Colonic mucosa (tissue), 4 donors: ENCODE data around the gene CPT1A. TPM values are rescaled to one million over a fixed set of nuclear protein-coding genes. Genes with fewer than 3 reads are reported as not detected.

Experiments
- DNase-seq: peaks from one replicate; pipeline ENCODE4 v3.0.0-alpha.2; 2020
- H3K27ac ChIP-seq: fragments of 200-600 bp; one replicate; pipeline ENCODE4 v1.8.0; 2021
- H3K27me3 ChIP-seq: fragments of 200-600 bp; one replicate; pipeline ENCODE4 v1.8.0; 2021
- H3K36me3 ChIP-seq: fragments of 200-600 bp; one replicate; pipeline ENCODE4 v1.8.0; 2021
- H3K4me1 ChIP-seq: fragments of 200-600 bp; one replicate; pipeline ENCODE4 v1.8.0; 2021; ENCODE audit warnings: mild to moderate bottlenecking
- H3K4me3 ChIP-seq: fragments of 200-600 bp; one replicate; pipeline ENCODE4 v1.8.0; 2021
- H3K9ac ChIP-seq, 2 donors: one replicate each; pipeline ENCODE4 v1.7.0; 2013; ENCODE audit warnings: control low read depth in 2 of 2, low read depth in 2 of 2, low read length in 2 of 2
- H3K9me3 ChIP-seq: fragments of 200-600 bp; one replicate; pipeline ENCODE4 v1.8.0; 2021
- intact Hi-C: fragments of 100-400 bp; cut with DNase I; formaldehyde crosslinking; loops from one replicate; pipeline ENCODE4 v1.14.1; 2022
- total RNA-seq, 2 donors: library from RNA; stranded (reverse); fragmentation: NEBNext Ultra II Directional in 1 of 2; extraction: Animal tissue kit (Norgen Biotek cat#: 25700) in 1 of 2; gene quantifications; one replicate each; pipeline ENCODE4 v1.2.1, GENCODE V29; 2021
- TF ChIP-seq, protein P1 (sequence below): fragments of 200-600 bp; IDR thresholded peaks from one replicate; pipeline ENCODE4 v1.8.0; 2022; ENCODE audit warnings: antibody characterized with exemption, mild to moderate bottlenecking
- donor health status: healthy.
- donor health status: DM: no; HTN: no; CAD: no.
- donor health status: DM: no; HTN: no; CAD: no.

CPT1A gene
- total RNA-seq, 2 donors from 2014 or later, result 197 to 213 TPM

DNA sequence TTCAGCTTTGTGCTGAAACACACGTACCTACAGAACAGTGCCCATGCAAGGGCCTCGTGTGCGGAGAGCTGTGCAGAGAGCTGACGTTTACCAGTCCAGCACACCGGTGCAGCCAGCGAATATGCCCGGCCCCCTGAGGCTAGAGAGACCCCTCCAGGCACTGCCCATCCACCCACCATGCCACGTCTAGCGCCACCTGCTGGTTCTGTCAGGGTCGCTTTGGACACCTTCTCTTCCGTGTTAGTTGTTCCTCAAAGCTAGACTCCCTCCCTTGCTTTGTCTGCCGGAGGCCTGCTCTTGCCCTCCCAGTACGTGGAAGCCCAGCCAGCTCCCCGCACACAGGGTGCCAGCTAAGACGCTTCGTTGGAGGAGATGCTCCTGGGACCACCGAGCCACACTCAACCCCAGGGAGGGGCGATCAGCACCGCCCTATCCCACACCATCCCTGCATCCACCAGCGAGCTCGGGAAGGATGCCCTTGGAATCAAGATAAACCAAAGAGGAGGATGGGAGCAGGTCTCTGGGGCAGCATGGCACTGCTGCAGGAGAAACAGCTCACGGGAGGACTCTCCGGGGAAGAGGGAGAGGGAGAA lies 43.4 kb downstream of the CPT1A start:
- intact Hi-C loops, result loop anchor here (10.0 kb wide), 1 partner anchor 174 kb away; no protein-coding TSS in a partner anchor
- Histone ChIP-seq H3K27ac (no peak overlapping the region), H3K4me3 (no peak overlapping the region), H3K36me3 (peaks cover 19% of the 10 kb centered on the region), H3K4me1 (no peaks in the 10 kb centered on the region), H3K9me3 (no peaks in the 10 kb centered on the region), H3K27me3 (no peaks in the 10 kb centered on the region), H3K9ac (no peak overlapping the region)
- peak; percentile 36 for DNase-seq
- TF ChIP-seq, protein P1, sequence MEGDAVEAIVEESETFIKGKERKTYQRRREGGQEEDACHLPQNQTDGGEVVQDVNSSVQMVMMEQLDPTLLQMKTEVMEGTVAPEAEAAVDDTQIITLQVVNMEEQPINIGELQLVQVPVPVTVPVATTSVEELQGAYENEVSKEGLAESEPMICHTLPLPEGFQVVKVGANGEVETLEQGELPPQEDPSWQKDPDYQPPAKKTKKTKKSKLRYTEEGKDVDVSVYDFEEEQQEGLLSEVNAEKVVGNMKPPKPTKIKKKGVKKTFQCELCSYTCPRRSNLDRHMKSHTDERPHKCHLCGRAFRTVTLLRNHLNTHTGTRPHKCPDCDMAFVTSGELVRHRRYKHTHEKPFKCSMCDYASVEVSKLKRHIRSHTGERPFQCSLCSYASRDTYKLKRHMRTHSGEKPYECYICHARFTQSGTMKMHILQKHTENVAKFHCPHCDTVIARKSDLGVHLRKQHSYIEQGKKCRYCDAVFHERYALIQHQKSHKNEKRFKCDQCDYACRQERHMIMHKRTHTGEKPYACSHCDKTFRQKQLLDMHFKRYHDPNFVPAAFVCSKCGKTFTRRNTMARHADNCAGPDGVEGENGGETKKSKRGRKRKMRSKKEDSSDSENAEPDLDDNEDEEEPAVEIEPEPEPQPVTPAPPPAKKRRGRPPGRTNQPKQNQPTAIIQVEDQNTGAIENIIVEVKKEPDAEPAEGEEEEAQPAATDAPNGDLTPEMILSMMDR, result peak; percentile 46

DNA sequence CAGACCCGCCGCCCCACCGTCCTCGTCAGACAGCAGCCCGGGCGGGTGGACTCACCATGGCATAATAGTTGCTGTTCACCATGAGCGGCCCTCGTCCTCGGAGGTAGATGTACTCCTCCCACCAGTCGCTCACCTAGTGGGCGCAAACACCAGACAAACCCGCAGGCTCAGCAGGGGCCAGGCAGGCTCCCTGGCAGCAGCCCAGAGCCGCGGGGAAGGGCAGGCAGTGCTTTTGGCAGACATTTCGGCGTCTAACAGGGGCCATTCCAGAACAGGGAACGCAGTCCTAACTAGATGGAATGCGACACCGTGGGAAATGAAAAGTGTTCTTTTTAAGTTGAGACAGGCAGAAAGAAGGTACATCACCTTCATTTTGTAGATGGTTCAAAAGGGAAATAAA lies 44.9 kb downstream of the CPT1A start:
- H3K36me3 ChIP-seq, result peaks cover 19% of the 10 kb centered on the region

DNA sequence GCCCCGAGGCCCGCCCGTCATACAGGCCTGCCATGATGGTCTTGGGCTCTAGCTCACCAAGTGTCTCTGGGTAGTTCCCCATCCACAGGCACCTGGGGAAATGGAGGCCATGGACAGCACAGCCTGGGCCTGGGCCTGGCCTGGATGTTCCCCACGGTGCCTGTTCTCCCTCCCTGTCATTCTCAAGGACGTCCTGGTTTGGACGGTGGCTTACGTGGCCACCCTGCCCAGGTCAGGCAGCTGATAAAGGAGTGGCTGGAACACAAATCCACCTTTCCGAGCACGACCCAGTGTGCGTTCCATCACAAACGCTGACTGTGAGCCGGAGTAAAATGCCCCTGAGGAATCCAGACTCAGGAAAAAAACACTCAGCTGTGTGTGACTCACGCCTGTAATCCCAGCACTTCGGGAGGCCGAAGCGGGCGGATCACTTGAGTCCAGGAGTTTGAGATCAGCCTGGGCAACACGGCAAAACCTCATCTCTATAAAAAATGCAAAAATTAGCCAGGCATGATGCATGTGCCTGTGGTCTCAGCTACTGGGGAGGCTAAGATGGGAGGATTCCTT lies 49.2 kb downstream of the CPT1A start:
- Histone ChIP-seq H3K27me3 (no peaks in the 10 kb centered on the region), H3K9me3 (no peaks in the 10 kb centered on the region), H3K4me3 (no peak overlapping the region), H3K4me1 (no peaks in the 10 kb centered on the region), H3K36me3 (peaks cover 19% of the 10 kb centered on the region), H3K9ac (no peak overlapping the region), H3K27ac (no peak overlapping the region)
- TF ChIP-seq, protein P1, result no peak
- intact Hi-C loops, result loop anchor here (10.0 kb wide), 1 partner anchor 168 kb away; no protein-coding TSS in a partner anchor
- no peak for DNase-seq

More for the DNA sequence above, 44.9 kb downstream of the CPT1A start:
- DNase-seq, result no peak
- H3K4me1 ChIP-seq, result no peaks in the 10 kb centered on the region
- H3K4me3 ChIP-seq, result no peak overlapping the region
- intact Hi-C loops, result loop anchor here (10.0 kb wide), 1 partner anchor 172 kb away; no protein-coding TSS in a partner anchor
- H3K9me3 ChIP-seq, result no peaks in the 10 kb centered on the region
- no peaks in the 10 kb centered on the region for H3K27me3 ChIP-seq
- H3K27ac ChIP-seq, result no peak overlapping the region
- TF ChIP-seq, protein P1, result no peak
- H3K9ac ChIP-seq, result no peak overlapping the region

DNA sequence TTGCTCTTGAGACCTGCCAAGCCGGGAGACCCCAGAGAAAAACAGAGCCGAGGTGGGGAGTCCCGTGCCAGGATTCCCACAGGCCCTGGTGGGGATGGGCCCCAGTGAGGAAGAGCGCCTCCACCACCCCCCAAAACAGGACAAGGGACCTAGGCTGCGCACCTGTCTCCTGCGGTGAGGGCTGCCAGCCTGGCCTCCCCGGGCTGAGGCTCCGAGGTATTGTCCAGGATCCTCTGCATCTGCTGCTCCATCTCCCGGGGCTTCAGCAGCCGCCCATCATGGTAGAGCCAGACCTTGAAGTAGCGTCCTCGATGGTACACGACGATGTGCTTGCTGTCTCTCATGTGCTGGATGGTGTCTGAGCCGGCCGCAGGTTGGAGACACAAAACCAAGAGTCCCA lies 57.1 kb downstream of the CPT1A start:
- Histone ChIP-seq H3K4me1 (no peaks in the 10 kb centered on the region), H3K9ac (no peak overlapping the region), H3K36me3 (peaks cover 24% of the 10 kb centered on the region), H3K4me3 (no peak overlapping the region), H3K27ac (no peak overlapping the region), H3K9me3 (no peaks in the 10 kb centered on the region), H3K27me3 (no peaks in the 10 kb centered on the region)
- intact Hi-C loops, result no loop called here
- DNase-seq, result no peak
- TF ChIP-seq, protein P1, result no peak

DNA sequence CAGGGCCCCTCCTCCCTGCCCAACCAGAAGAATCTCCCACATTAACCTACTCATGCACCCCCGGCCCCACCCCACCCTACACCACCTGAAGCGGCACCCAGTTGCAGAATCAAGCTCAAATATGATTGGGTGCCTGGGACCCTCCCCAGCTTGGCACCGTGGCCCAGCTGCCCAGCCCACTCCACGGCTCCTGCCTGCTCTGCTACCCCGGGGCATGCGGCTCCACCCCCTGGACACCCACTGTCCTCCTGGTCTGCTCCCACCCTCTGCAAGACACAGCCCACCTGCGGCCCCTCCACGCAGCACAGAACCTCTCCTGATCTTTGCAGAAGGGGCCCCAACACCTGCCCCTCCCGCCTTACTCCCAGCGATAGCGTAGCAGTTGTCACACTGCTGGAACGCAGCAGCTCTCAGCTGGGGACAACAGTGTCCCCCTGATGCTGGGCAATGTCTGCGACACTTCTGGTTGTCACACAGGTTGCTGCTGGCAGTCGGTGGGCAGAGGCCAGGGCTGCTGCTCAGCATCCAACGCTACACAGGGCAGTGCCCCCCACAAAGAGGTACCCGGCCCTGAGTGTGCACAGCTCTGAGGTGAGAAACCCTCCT lies 58.4 kb downstream of the CPT1A start:
- no peak overlapping the region for H3K4me3 ChIP-seq
- H3K36me3 ChIP-seq, result peaks cover 24% of the 10 kb centered on the region
- no peaks in the 10 kb centered on the region for H3K27me3 ChIP-seq
- H3K9ac ChIP-seq, result no peak overlapping the region
- no peaks in the 10 kb centered on the region for H3K9me3 ChIP-seq
- no peak overlapping the region for H3K27ac ChIP-seq
- TF ChIP-seq, protein P1, result no peak
- no peaks in the 10 kb centered on the region for H3K4me1 ChIP-seq
- no peak for DNase-seq
- intact Hi-C loops, result no loop called here
